Measurements from ENCODE around the gene CLCA2. TPM values are rescaled to one million over a fixed set of nuclear protein-coding genes. Genes with fewer than 3 reads are reported as not detected.

Gene CLCA2
- total RNA-seq, 1 experiment from 2014 or later, result not detected

DNA sequence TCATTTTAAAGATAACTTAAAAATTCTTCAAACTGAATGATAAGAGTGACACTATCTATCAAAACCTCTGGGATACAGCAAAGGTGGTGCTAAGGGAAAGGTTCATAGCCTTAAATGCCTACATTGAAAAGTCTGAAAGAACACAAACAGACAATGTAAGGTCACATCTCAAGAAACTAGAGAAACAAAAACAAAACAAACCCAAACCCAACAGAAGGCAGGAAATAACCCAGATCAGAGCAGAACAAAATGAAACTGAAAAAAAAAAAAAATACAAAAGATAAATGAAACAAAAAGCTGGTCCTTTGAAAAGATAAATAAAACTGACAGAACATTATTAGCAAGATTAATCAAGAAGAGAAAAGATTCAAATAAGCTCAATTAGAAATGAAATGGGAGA, 34.7 kb upstream of the CLCA2 start:
- H3K18ac ChIP-seq (ENCODE audit: insufficient read length, low read depth, low read length), result no peak overlapping the region
- no peaks in the 10 kb centered on the region for H3K27me3 Mint-ChIP-seq (ENCODE audit: low read depth)
- 0 out of 7 replicates have a peak overlapping the region, but pooled peaks of 1 of the 3 experiments have one; percentile 9 for H3K27ac Mint-ChIP-seq

More for the DNA sequence above, 34.7 kb upstream of the CLCA2 start:
- Histone ChIP-seq H4K91ac (ENCODE audit: insufficient read length, low read depth, low read length) (no peak overlapping the region), H3K79me1 (ENCODE audit: insufficient read depth, low read depth, low read length, poor library complexity, severe bottlenecking) (no peaks in the 10 kb centered on the region), H3K79me2 (ENCODE audit: insufficient read depth, low read length) (no peaks in the 10 kb centered on the region; the same call in 1 of the 2 replicates), H3K4ac (ENCODE audit: low read depth, low read length) (no peak overlapping the region), H2BK15ac (ENCODE audit: low read depth, low read length) (no peak overlapping the region), H3K4me2 (ENCODE audit: insufficient read depth, insufficient read length, low read length) (no peak overlapping the region), H3K23ac (ENCODE audit: insufficient read length, low read depth, low read length) (no peak overlapping the region), H2BK5ac (ENCODE audit: insufficient read length, low read length) (no peak overlapping the region), H2BK120ac (ENCODE audit: low read depth, low read length, poor library complexity, severe bottlenecking) (no peak overlapping the region), H3K14ac (ENCODE audit: insufficient read depth, low read length) (no peak overlapping the region), H3K9ac (ENCODE audit: extremely low read depth, insufficient read length, low read length) (no peak overlapping the region), H4K20me1 (ENCODE audit: control insufficient read depth, insufficient read depth, insufficient read length) (no peaks in the 10 kb centered on the region), H2BK12ac (ENCODE audit: insufficient read length, low read depth, low read length) (no peak overlapping the region), H2AFZ (ENCODE audit: low read length) (no peak overlapping the region), H3K9me3 (ENCODE audit: control insufficient read depth, low read depth, low read length) (no peaks in the 10 kb centered on the region), H2BK20ac (ENCODE audit: low read depth, low read length, poor library complexity, severe bottlenecking) (no peak overlapping the region), H3K27ac (ENCODE audit: insufficient read length, low read depth, low read length) (no peak overlapping the region), H4K5ac (ENCODE audit: insufficient read length, low read depth, low read length) (no peak overlapping the region), H3K56ac (ENCODE audit: insufficient read length, low read depth, low read length) (no peak overlapping the region), H3K23me2 (ENCODE audit: insufficient read length, low read depth, low read length, poor library complexity, severe bottlenecking) (no peaks in the 10 kb centered on the region), H3T11ph (ENCODE audit: low read length) (no peak overlapping the region), H3K27me3 (ENCODE audit: insufficient read depth, low read length) (no peaks in the 10 kb centered on the region), H3K4me1 (ENCODE audit: insufficient read depth, low read length) (no peaks in the 10 kb centered on the region), H2AK5ac (ENCODE audit: insufficient read length, low read length) (no peak overlapping the region), H4K8ac (replicated peaks; ENCODE audit: insufficient read length, low read depth, low read length) (no peak overlapping the region)
- peaks cover 0 to 2% of the 10 kb centered on the region in 2 experiments; a peak in 2 of 5 replicates for H3K9me3 Mint-ChIP-seq
- no peak overlapping the region for H3K4me3 Mint-ChIP-seq
- H3K36me3 Mint-ChIP-seq (ENCODE audit: insufficient read depth in 1 of 3, low read depth in 3 of 3), result peaks cover 0 to 10% (median 0%) of the 10 kb centered on the region in 3 experiments; a peak in 3 of 7 replicates
- H3K4me1 Mint-ChIP-seq, result peaks cover under 1% of the 10 kb centered on the region in 2 experiments; a peak in 2 of 4 replicates
- no peak for TF ChIP-seq CTCF (conservative IDR thresholded peaks at IDR 0.05)
- DNase-seq, result no peak

Data from H9 (cell line).